ENCODE results near the gene HRG.
"Not testable (repeated sequence)": the region's sequence is repeated elsewhere in the genome, so short reads cannot be mapped to it uniquely, and the experiment has no call there.

Gene HRG

DNA sequence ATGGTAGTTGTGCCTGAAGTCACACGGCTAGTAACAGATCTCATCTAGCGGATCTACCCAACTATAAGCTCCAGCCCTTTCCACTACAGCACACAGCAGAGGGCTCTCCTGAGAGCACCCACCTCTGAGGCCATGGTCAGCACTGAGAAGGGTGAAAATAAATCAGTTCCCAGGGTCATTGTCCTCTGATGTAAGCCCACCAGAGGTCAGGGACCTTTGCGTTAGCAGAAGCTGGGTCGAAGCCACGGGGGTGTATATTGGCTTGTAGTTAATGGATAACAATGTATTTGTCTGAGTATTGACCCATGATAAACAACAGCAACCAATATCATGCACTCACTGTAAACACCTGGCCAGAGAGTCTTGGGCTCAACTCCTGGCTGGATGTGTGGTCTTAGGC, 31.6 kb upstream of the HRG start:
- not testable (repeated sequence) for H2AFZ ChIP-seq (ENCODE audit: low read depth, low read length); H2BK12ac ChIP-seq (ENCODE audit: low read length in 2 of 2)

DNA sequence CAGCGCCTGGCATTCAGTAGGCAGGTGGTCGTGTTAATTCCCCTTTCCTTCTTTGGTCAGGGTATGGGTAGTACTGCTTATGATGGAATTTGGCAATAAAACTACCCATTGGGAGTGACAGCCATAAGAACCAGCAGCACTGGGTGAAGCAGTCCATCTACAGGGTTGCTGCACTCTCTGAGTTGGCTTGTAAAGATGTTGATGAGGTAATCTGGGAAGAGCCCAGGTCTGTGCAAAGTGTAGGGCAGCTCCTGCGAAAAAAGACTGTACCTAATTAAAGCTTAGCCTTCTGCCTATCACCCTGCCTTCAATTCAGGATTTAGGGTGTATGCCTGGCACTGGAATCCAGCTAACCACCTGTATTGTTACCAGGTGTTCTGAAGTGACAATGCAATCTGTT, 30.3 kb upstream of the HRG start:
- 72% methylated on average over 3 of the region's 3 CpGs for WGBS

More for the DNA sequence above, 31.6 kb upstream of the HRG start:
- not testable (repeated sequence) for H3K9ac ChIP-seq (ENCODE audit: low read length); DNase-seq; H2BK120ac ChIP-seq (ENCODE audit: low read depth, low read length); H3K14ac ChIP-seq (ENCODE audit: low read length in 2 of 2); H2BK15ac ChIP-seq (ENCODE audit: low read depth, poor library complexity, severe bottlenecking); H4K8ac ChIP-seq (ENCODE audit: low read length); H4K91ac ChIP-seq (ENCODE audit: low read length); H3K23ac ChIP-seq (ENCODE audit: low read length in 2 of 2); H3K4me3 ChIP-seq (ENCODE audit: insufficient read depth in 1 of 2, low read depth in 1 of 2, low read length in 2 of 2); H3K9me3 ChIP-seq (ENCODE audit: control insufficient read depth, low read length); H3K36me3 ChIP-seq (ENCODE audit: control insufficient read depth in 1 of 2, insufficient read depth in 2 of 2, low read depth in 1 of 2, low read length in 2 of 2); H3K18ac ChIP-seq (ENCODE audit: low read depth in 1 of 2, low read length in 2 of 2); H3K4me2 ChIP-seq (ENCODE audit: low read length, poor library complexity, severe bottlenecking); H2BK5ac ChIP-seq (ENCODE audit: low read depth, low read length, poor library complexity, severe bottlenecking); H3K79me1 ChIP-seq (replicated peaks; ENCODE audit: low read length, poor library complexity, severe bottlenecking); H3K27ac ChIP-seq (ENCODE audit: low read length, poor library complexity, severe bottlenecking); H2AK5ac ChIP-seq (ENCODE audit: low read length, severe bottlenecking); H3K4ac ChIP-seq (ENCODE audit: low read depth in 1 of 2, low read length in 2 of 2); H3K4me1 ChIP-seq (ENCODE audit: control insufficient read depth, insufficient read depth, low read depth, low read length)
- whole genome bisulfite sequencing = 95% methylated on average over 2 of the region's 5 CpGs
- peaks cover 32 to 43% of the 10 kb centered on the region in 2 experiments for H3K27me3 ChIP-seq (ENCODE audit: control insufficient read depth in 1 of 2, insufficient read depth in 1 of 2, low read length in 2 of 2)

DNA sequence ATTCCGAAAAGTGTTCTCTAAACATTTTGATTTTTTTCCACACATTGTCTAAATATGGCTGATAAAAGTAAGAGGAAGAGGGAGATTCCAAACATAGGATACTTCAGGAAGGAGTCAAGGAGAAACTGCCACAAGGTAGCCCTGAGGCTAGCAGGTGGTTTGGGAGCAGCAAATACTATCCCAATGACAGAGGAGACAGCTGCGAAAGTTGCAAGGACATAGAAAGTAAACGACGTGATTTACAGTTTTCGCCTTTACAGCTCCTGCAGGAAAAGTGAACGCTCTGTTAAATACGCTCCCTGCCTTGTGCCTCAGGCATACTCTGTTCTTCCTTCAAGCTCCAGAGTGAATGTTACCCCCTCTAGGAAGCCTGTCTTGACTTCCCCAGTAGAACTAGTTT, 29.3 kb upstream of the HRG start:
- H2BK5ac ChIP-seq (ENCODE audit: low read depth, low read length, poor library complexity, severe bottlenecking) = no peak overlapping the region
- H3K27me3 ChIP-seq (ENCODE audit: control insufficient read depth in 1 of 2, insufficient read depth in 1 of 2, low read length in 2 of 2) = peaks cover 25 to 36% of the 10 kb centered on the region in 2 experiments
- no peak overlapping the region for H2AK5ac ChIP-seq (ENCODE audit: low read length, severe bottlenecking)
- no peaks in the 10 kb centered on the region for H3K9me3 ChIP-seq (ENCODE audit: control insufficient read depth, low read length)
- no peak overlapping the region for H3K4me3 ChIP-seq (ENCODE audit: insufficient read depth in 1 of 2, low read depth in 1 of 2, low read length in 2 of 2)
- H3K14ac ChIP-seq (ENCODE audit: low read length in 2 of 2) = no peak overlapping the region
- DNase-seq = no peak
- H2BK15ac ChIP-seq (ENCODE audit: low read depth, poor library complexity, severe bottlenecking) = no peak overlapping the region
- H2BK120ac ChIP-seq (ENCODE audit: low read depth, low read length) = no peak overlapping the region
- peaks cover 4% of the 10 kb centered on the region for H3K4me1 ChIP-seq (ENCODE audit: control insufficient read depth, insufficient read depth, low read depth, low read length)
- H4K91ac ChIP-seq (ENCODE audit: low read length) = no peak overlapping the region
- H2BK12ac ChIP-seq (ENCODE audit: low read length in 2 of 2) = no peak overlapping the region
- H4K8ac ChIP-seq (ENCODE audit: low read length) = no peak overlapping the region
- no peak overlapping the region for H3K27ac ChIP-seq (ENCODE audit: low read length, poor library complexity, severe bottlenecking)
- H3K9ac ChIP-seq (ENCODE audit: low read length) = no peak overlapping the region
- H3K36me3 ChIP-seq (ENCODE audit: control insufficient read depth in 1 of 2, insufficient read depth in 2 of 2, low read depth in 1 of 2, low read length in 2 of 2) = no peaks in the 10 kb centered on the region
- no peak overlapping the region for H3K4ac ChIP-seq (ENCODE audit: low read depth in 1 of 2, low read length in 2 of 2)
- 84% methylated on average over 6 of the region's 7 CpGs for WGBS
- no peak overlapping the region for H3K23ac ChIP-seq (ENCODE audit: low read length in 2 of 2)
- no peak overlapping the region for H2AFZ ChIP-seq (ENCODE audit: low read depth, low read length)
- no peaks in the 10 kb centered on the region for H3K79me1 ChIP-seq (replicated peaks; ENCODE audit: low read length, poor library complexity, severe bottlenecking)
- H3K4me2 ChIP-seq (ENCODE audit: low read length, poor library complexity, severe bottlenecking) = no peak overlapping the region
- no peak overlapping the region for H3K18ac ChIP-seq (ENCODE audit: low read depth in 1 of 2, low read length in 2 of 2)

More for the DNA sequence above, 30.3 kb upstream of the HRG start:
- Histone ChIP-seq H2BK5ac (ENCODE audit: low read depth, low read length, poor library complexity, severe bottlenecking) (no peak overlapping the region), H3K23ac (ENCODE audit: low read length in 2 of 2) (no peak overlapping the region), H2BK120ac (ENCODE audit: low read depth, low read length) (no peak overlapping the region), H3K79me1 (replicated peaks; ENCODE audit: low read length, poor library complexity, severe bottlenecking) (no peaks in the 10 kb centered on the region), H3K18ac (ENCODE audit: low read depth in 1 of 2, low read length in 2 of 2) (no peak overlapping the region), H3K9me3 (ENCODE audit: control insufficient read depth, low read length) (no peaks in the 10 kb centered on the region), H4K91ac (ENCODE audit: low read length) (no peak overlapping the region), H3K27me3 (ENCODE audit: control insufficient read depth in 1 of 2, insufficient read depth in 1 of 2, low read length in 2 of 2) (peaks cover 34 to 40% of the 10 kb centered on the region in 2 experiments), H3K27ac (ENCODE audit: low read length, poor library complexity, severe bottlenecking) (no peak overlapping the region), H3K4me3 (ENCODE audit: insufficient read depth in 1 of 2, low read depth in 1 of 2, low read length in 2 of 2) (no peak overlapping the region), H4K8ac (ENCODE audit: low read length) (no peak overlapping the region), H2BK15ac (ENCODE audit: low read depth, poor library complexity, severe bottlenecking) (no peak overlapping the region), H3K4me2 (ENCODE audit: low read length, poor library complexity, severe bottlenecking) (no peak overlapping the region), H2AK5ac (ENCODE audit: low read length, severe bottlenecking) (no peak overlapping the region), H3K9ac (ENCODE audit: low read length) (no peak overlapping the region), H3K14ac (ENCODE audit: low read length in 2 of 2) (no peak overlapping the region), H3K4ac (ENCODE audit: low read depth in 1 of 2, low read length in 2 of 2) (no peak overlapping the region), H3K36me3 (ENCODE audit: control insufficient read depth in 1 of 2, insufficient read depth in 2 of 2, low read depth in 1 of 2, low read length in 2 of 2) (no peaks in the 10 kb centered on the region), H2BK12ac (ENCODE audit: low read length in 2 of 2) (no peak overlapping the region), H3K4me1 (ENCODE audit: control insufficient read depth, insufficient read depth, low read depth, low read length) (peaks cover 4% of the 10 kb centered on the region), H2AFZ (ENCODE audit: low read depth, low read length) (no peak overlapping the region)
- no peak for DNase-seq

DNA sequence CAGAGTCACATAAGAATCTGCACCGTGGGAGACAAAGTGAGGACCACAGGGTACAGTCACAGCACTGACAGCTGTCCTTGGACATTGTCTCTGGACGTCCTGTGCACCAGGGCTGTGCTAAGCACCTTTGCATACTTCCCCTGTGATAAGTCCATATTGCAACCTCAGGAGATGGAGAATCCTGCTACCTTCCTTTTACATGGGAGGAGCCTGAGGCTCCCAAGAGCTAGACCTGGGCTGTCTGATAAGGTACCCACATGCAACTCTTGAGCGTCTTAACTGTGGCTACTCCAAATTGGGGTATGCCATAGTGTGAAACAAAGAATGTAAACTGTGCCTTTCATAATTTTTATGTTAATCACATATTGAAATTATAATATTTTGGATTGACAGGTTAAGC, 28.1 kb upstream of the HRG start:
- no peak overlapping the region for H2BK5ac ChIP-seq (ENCODE audit: low read depth, low read length, poor library complexity, severe bottlenecking)
- H3K18ac ChIP-seq (ENCODE audit: low read depth in 1 of 2, low read length in 2 of 2) = no peak overlapping the region
- no peaks in the 10 kb centered on the region for H3K79me1 ChIP-seq (replicated peaks; ENCODE audit: low read length, poor library complexity, severe bottlenecking)
- no peak overlapping the region for H2BK15ac ChIP-seq (ENCODE audit: low read depth, poor library complexity, severe bottlenecking)
- peaks cover 4% of the 10 kb centered on the region for H3K4me1 ChIP-seq (ENCODE audit: control insufficient read depth, insufficient read depth, low read depth, low read length)
- 60% methylated on average over 2 of the region's 3 CpGs for WGBS
- no peak overlapping the region for H4K8ac ChIP-seq (ENCODE audit: low read length)
- H3K14ac ChIP-seq (ENCODE audit: low read length in 2 of 2) = no peak overlapping the region
- no peak overlapping the region for H3K4me2 ChIP-seq (ENCODE audit: low read length, poor library complexity, severe bottlenecking)
- no peaks in the 10 kb centered on the region for H3K9me3 ChIP-seq (ENCODE audit: control insufficient read depth, low read length)
- H2AK5ac ChIP-seq (ENCODE audit: low read length, severe bottlenecking) = no peak overlapping the region
- no peak overlapping the region for H3K27ac ChIP-seq (ENCODE audit: low read length, poor library complexity, severe bottlenecking)
- H3K23ac ChIP-seq (ENCODE audit: low read length in 2 of 2) = no peak overlapping the region
- H4K91ac ChIP-seq (ENCODE audit: low read length) = no peak overlapping the region
- H2AFZ ChIP-seq (ENCODE audit: low read depth, low read length) = no peak overlapping the region
- H3K4me3 ChIP-seq (ENCODE audit: insufficient read depth in 1 of 2, low read depth in 1 of 2, low read length in 2 of 2) = no peak overlapping the region
- no peaks in the 10 kb centered on the region for H3K36me3 ChIP-seq (ENCODE audit: control insufficient read depth in 1 of 2, insufficient read depth in 2 of 2, low read depth in 1 of 2, low read length in 2 of 2)
- H3K27me3 ChIP-seq (ENCODE audit: control insufficient read depth in 1 of 2, insufficient read depth in 1 of 2, low read length in 2 of 2) = peaks cover 25 to 37% of the 10 kb centered on the region in 2 experiments
- DNase-seq = no peak
- no peak overlapping the region for H2BK120ac ChIP-seq (ENCODE audit: low read depth, low read length)
- H2BK12ac ChIP-seq (ENCODE audit: low read length in 2 of 2) = no peak overlapping the region
- H3K4ac ChIP-seq (ENCODE audit: low read depth in 1 of 2, low read length in 2 of 2) = peak overlapping the region in 1 of 2 experiments; percentile 27
- H3K9ac ChIP-seq (ENCODE audit: low read length) = no peak overlapping the region
